ELR (cell line): ENCODE results near the gene MAML3.

Source experiments
- DNase-seq: peaks from one replicate; pipeline ENCODE4 v3.0.0-alpha.2; 2015; ENCODE audit warnings: low read depth

Gene MAML3

DNA sequence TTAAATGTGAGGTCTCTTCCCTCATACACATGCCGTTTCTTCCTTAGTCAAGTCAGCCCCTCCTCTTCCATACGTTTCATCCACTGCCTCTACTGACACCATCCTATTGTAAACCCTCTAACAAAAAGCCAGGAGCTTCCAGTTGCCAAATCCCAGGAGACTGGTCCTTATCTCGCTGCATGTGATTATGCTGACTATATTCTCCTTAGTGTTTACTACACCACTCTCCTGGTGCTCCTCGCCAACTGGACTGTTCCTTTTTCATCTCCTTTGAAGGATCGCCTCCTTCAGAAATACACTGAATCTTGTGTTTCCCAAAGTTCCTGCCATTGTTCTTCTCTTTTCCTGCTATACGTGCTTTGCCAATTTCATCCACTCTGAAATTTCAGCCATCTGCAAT, 27.7 kb downstream of the MAML3 start:
- DNase-seq: no peak

DNA sequence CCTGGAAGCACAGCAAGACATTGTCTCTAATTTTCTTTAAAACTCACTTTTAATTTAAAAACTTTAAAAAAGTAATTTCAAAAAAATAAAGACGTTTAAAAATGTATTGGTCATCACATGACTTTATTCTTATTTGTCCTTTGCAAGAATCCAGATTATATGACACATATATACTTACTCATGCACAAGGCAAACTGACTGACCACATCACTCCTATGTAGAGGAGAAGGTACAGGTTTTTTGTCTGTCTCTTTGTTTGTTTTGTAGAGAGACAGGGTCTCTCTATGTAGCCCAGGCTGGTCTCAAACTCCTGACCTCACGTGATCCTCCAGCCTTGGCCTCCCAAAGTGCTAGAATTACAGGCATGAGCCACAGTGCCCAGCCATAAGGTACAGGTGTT, 28.6 kb downstream of the MAML3 start:
- peak; percentile 49 for DNase-seq

- no peak for DNase-seq
Measured at GRCh38 chr4:140123666-140124377, 30.2 kb downstream of the MAML3 start.

- DNase-seq: no peak
Measured at GRCh38 chr4:140122891-140123290, 31.1 kb downstream of the MAML3 start.

DNA sequence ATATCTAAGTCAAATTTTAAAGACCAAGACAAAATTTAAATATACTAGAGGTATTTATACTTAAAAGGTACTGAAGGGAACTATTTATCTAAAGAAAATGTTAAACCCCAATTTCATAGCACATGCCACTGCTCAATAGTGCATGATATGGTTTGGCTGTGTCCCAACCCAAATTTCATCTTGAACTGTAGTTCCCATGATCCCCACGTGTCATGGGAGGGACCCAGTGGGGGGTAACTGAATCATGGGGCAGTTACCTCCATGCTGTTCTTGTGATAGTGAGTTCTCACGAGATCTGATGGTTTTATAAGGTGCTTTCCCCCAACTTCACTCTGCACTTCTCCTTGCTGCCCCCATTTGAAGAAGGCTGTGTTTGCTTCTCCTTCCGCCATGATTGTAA, 32.3 kb downstream of the MAML3 start:
- no peak for DNase-seq

DNA sequence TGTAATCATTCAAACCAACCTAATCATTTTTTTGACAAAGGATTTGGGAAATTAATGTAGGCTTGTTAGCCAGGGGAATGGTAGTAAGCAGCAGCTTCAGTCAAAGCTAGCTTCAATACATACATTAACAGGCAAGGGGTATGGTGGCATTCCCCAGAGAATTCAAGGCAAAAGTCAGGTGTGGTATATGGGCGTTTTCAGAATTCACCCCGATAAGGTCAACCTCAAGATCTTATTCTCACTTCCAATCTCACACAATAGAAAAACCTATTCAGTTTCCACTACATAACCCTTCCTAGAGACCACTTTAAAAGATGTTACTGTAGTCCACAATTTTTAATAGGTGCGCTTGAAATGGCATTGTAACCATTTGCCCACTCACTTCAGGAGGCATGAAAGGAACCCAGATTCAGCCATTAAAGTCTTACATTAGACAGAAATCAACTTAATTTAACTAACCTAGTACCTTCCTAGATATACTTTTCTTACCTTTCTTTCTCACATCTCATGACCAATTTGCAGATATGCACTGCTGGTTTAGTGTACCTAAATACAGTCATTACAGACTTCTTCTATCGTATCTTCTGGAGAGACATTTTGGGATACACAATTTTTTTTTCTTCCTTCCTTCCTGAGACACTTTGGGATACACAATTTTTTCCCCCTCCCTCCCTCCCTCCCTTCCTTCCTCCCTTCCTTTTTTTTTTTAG, 34.9 kb downstream of the MAML3 start:
- no peak for DNase-seq

GRCh38 chr4:140117947-140118346, 36.0 kb downstream of the MAML3 start:
- no peak for DNase-seq

DNA sequence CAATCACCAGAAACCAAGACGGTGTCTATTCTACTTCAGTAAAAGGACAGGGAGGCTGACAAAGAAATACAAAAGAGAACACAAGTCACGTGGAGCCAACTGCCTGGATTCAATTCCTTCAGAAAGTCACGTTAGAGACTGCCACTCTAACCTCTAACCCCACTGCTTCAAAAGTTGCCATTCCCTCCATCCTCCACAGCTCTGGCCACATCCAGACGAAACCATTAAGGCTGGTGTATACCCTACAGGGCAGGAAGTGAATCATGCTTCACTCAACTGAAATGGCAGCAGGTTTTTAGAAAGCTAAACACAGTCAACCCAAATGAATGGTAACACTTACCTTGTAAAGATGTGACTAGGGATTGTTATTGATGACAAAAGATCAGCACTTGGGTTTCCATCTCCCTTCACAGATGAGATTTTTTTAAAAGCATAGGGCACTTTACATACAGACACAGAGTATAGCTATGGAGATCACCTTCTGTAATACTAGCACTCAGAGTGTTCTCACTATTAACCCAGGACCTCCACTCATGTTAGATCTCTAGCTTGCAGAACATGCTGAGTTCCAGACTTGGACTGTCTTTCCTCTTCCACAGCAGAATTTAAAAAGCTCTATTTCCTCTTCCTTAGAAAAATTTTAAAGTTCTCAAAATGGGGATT, 37.4 kb downstream of the MAML3 start:
- peak; percentile 75 for DNase-seq

GRCh38 chr4:140115140-140115539, 38.8 kb downstream of the MAML3 start:
- DNase-seq: no peak

DNA sequence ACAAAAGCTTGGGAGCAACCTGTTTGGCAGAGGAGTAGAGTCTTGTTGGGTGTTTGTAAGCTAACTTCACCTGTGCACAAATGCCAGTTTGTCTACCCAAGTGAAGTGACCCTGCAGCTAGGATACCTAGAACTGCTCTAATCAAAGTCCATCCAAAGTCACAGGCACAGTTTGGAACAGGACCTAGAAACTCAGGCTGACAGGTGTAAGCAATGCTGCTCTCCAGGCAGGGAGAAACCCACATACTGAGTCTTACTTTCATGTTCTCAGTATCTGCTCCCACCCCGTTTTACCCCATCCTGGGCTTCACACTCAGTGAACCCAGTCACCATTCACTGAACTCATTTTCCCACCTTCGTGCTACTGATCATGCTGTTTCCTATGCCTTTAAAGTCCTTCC, 40.3 kb downstream of the MAML3 start:
- no peak for DNase-seq

GRCh38 chr4:140112576-140112975, 41.4 kb downstream of the MAML3 start:
- peak; percentile 26 for DNase-seq

DNA sequence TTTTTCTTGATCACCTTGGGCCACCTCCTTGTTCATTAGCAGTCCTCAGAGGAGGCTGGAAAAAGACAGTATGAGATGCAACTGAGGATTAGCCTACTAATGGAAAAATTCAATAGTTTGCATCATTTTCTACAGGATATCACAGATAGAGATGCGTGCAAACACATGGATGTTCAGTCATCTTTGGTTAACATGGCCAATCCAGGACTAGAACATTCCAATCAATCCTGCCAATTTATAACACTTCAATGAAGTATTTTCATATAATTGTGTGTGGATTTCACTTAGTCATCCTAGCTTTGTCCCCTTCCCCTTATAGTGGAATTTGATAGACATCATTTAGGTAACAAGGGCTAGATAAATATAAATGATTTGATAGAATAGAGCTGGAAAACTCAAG, 42.7 kb downstream of the MAML3 start:
- DNase-seq: no peak

DNA sequence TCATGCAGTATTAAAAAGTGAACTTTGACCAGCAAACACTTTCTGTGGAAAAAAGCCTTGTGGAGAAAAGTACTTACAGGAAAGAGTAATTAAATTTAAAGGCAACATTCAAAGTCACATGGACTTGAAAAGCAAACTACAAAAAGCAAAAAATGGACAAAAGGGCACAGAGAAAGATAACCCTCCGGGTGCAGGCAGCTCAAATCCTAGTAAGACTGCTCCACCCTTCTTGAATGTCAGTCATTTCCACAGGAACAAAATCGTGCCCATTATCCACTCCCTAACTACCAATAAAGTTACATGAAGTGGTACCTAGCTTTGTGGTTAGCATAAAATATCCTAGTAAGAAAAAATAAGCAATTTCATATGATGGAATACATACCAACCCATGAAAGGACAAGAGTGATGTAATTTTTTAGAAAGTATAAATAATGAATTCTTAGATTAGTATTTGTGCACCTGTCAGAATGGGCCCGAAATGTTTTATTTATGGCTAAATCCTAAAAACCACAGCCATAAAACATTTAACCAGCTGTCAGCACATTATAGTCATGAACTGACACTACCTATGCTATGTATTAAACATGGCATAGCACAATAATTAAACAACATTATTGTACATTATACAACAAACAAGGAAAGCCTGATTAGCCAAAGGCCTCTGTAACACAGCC, 43.3 kb downstream of the MAML3 start:
- DNase-seq: no peak

GRCh38 chr4:140109737-140110136, 44.2 kb downstream of the MAML3 start:
- DNase-seq: no peak

DNA sequence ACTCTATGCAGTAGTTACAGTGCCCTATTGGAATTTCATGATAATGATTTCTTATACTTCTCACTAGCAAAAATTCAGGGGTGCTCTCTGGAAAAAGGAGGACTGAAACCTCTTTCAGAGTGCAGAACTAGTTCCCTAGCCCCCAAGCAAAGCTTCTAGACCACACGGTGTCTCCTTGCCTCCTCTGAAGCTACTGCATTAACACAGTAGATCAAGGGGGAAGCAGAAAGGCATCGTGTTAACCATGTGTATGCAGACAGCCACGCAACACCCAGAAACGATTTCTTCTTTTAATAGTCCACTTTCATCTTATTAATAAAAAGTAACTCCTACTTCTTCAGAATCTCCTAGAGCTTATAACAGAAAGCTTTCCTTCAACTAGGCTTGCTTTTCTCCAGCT, 44.7 kb downstream of the MAML3 start:
- no peak for DNase-seq

GRCh38 chr4:140108713-140109230, 45.2 kb downstream of the MAML3 start:
- no peak for DNase-seq

GRCh38 chr4:140108243-140108642, 45.7 kb downstream of the MAML3 start:
- no peak for DNase-seq

GRCh38 chr4:140106289-140106844, 47.6 kb downstream of the MAML3 start:
- DNase-seq: no peak

- no peak for DNase-seq
Measured at GRCh38 chr4:140105436-140105835, 48.5 kb downstream of the MAML3 start.

- peak; percentile 71 for DNase-seq
Measured at GRCh38 chr4:140103676-140104075, 50.3 kb downstream of the MAML3 start.

DNA sequence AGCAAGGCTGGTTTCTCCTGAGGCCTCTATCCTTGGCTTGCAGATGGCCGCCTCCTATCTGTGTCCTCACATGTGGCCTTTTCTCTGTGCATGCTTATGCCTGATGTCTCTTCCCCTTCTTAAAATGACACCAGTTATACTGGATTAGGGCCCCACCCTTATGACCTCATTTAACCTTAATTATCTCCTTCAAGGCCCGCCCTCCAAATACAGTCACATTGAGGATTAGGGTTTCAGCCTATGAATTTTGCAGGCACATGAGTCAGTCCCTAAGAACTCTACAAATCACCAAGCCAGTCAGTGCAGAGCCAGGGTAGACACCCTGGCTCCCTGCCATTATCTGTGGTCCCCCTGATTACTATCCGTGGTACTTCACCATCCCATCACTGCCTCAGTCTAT, 51.6 kb downstream of the MAML3 start:
- DNase-seq: peak; percentile 60

DNA sequence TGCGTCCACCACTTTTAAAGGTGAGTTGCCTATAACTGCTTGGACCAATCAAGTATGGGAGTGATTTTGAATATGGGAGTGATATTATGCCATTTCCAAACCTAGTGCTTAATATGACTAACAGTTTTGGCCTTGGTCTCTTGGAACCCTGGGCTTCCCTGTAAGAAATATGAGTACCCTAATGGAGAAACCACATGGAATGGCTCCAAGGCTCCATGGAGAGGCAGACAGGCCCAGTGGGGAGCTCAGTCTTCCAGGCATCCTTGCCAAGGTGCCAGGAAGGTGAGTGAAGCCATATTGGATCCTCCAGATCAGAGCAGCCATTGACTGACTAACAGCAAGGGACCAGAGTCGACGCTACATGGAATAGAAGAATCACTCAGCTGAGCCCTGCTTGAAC, 53.2 kb downstream of the MAML3 start:
- DNase-seq: no peak
